Dermis blood vessel endothelial cell (primary cell): ENCODE measurements around the gene PPM1E. TPM values are rescaled to one million over a fixed set of nuclear protein-coding genes. Genes with fewer than 3 reads are reported as not detected.

Source experiments
- DNase-seq: peaks from one replicate; pipeline ENCODE4 v3.0.0; 2010
- total RNA-seq: library from RNA; depleted of rRNA; stranded (reverse); fragments of >200 nt; gene quantifications from 2 replicates; pipeline ENCODE4 v1.2.3, GENCODE V29; 2014

The PPM1E gene
- total RNA-seq, 1 donor from 2014 or later: under 0.01 TPM

DNA sequence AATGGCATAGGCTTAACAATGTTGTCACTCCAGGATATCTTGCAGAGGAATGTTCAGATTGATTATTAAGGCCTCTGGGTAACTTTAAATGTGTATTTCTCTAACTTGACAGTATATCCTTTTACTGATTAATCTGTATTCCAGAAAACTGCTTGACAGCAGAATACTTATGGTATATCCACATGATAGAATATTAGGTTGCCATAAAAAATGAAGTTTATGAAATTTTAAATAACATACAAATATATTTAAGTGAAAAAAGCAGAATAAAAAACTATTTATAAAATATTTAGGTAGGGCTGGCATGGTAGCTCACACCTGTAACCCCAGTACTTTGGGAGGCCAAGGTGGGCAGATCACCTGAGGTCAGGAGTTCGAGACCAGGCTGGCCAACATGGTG, 244.4 kb downstream of the PPM1E start:
- no peak for DNase-seq

- DNase-seq: peak; percentile 83
Observed at GRCh38 chr17:59001158-59001814, 245.6 kb downstream of the PPM1E start.

- peak; percentile 21 for DNase-seq
Observed at GRCh38 chr17:59002126-59002525, 246.5 kb downstream of the PPM1E start.

GRCh38 chr17:59002848-59003247, 247.2 kb downstream of the PPM1E start:
- peak; percentile 21 for DNase-seq

- no peak for DNase-seq
Observed at GRCh38 chr17:59003860-59004259, 248.2 kb downstream of the PPM1E start.

DNA sequence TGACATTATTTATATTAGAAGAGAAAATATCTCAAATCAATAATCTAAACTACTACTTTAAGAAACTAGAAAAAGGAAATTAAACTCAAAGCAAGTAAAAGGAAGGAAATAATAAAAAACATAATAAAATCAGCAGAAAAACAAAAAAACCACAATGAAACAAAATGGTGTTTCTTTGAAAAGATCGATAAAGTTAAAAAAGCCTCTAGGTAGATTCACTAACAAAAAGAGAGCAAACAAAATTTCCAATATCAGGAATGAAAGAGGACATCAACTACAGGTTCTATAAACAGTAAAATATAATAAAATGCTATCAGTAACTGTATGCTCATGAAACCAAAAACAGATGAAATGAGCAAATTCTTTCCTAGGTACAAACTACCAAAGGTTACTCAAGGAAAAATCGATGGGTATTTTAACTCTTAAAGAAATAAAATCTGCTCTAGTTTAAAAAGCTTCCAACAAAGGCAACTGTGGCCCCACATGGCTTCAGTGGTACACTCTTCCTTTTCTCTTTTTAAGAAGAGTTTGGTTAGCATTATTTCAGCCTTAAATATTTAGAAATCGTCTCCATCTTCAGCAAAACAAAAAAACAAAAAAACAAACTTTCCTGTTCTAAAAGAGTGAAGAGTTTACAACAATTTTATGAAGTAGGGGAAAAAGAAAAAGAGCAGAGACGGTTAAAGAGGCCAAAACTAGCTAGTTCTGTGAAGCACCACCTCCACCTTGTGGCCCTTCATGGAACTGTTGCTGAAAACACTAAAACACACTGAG, 248.9 kb downstream of the PPM1E start:
- DNase-seq: peak; percentile 83

DNA sequence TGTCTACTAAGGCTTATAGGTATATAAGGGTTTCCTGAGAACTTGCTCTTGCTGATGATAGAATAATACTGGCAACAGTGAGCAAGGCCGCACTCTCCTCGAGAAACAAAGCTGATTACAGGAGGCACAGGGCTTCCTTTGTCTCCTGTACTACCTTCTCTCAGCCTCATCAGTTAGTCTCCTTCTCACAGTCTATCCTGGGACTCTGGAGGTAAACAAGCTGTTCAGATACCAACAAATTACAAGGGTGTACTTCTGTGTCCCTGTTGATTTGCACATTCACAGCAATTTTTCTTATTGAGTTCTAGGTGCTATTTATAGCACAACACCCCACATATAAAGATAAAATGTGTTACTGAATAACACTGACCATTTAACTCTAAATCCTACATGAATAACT, 252.3 kb downstream of the PPM1E start:
- no peak for DNase-seq

- no peak for DNase-seq
Observed at GRCh38 chr17:59008737-59009136, 253.1 kb downstream of the PPM1E start.

GRCh38 chr17:59010026-59010425, 254.4 kb downstream of the PPM1E start:
- DNase-seq: no peak

DNA sequence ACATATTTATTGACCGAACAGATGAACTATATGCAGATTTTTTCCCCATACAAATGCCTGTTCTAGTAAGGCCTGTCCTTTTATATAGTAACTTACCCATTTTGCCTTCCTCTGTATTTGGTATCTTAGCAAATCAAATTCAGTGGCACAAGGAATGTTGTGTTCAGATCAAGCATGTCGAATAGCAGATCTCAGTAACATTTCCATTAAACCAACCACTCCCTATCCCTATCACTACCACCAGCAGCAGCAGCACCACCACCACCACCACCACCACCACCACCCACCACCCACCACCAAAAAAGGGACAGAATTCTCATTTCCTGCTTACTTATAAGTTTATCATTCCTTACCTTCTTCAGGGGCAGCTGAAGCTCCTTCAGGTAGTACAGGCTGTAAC, 256.3 kb downstream of the PPM1E start:
- no peak for DNase-seq

- DNase-seq: no peak
Observed at GRCh38 chr17:59018019-59018418, 262.4 kb downstream of the PPM1E start.

DNA sequence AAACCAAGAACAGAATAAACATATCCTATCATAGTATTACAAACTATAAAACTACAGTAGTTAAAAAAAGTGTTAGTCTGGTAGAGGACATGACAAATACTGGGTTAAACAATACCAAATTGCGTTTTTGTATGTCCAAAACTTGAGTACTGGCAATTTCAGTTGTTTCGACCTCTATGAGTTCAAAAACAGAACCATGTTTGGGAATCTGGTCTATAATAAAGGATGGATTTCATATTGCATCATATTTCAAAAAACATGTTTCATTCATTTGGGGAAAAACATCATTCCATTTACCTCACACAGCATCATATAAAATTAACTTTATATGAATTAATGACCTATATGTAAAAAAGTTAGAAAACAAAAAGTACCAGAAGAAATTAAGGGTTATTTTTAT, 269.3 kb downstream of the PPM1E start:
- no peak for DNase-seq

- DNase-seq: no peak
Observed at GRCh38 chr17:59026176-59026939, 270.7 kb downstream of the PPM1E start.

- DNase-seq: no peak
Observed at GRCh38 chr17:59027750-59028149, 272.1 kb downstream of the PPM1E start.

DNA sequence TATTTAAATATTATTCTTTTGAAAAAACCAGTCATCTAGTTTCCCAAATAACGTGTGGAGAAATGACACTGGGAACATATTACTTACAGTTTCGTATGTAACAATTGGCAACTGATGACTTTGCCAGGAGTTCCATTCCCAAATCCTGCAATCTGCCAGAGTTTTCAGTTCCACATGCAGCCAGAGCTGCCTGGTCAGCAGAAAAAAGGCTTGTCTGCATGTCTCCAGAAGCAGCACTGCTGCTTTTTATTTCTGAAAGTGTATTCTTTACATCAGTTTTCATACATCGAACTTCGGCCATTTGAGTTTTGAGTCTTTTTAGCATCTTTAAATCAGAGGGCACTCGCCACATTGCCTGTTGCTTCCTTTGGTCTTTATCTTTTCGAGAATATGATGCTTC, 272.7 kb downstream of the PPM1E start:
- no peak for DNase-seq

DNA sequence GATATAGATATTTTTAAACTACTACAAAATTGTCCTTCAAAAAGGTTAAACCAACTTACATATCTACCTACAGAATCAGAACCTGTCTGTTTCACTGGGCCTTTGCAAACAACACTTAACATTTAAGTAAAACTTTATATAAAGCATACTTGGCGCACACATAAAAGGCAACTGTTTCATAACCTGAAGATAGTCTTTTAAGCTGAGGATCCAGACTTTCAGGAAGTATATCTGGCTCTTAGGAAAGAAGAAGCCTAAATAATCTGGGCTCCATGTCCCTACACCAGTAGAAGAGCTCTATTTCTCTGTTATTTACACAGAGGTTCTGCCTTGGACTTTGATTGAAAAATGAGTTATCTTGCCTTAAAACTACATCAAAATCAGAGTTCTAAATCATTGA, 275.2 kb downstream of the PPM1E start:
- no peak for DNase-seq

Other genes with a start within 250 kb of the PPM1E start
- gene MTMR4, start 241.2 kb upstream of the PPM1E start, total RNA-seq: 53.9 and 57.5 TPM in 2 replicates
- gene TEX14, start 63.8 kb upstream of the PPM1E start, total RNA-seq: under 0.01 and 0.05 TPM in 2 replicates
- gene RAD51C, start 63.3 kb upstream of the PPM1E start, total RNA-seq: 22.8 and 28.3 TPM in 2 replicates